Measurements from ENCODE around the gene CABCOCO1.
A peak's percentile ranks its signal among the peaks of the same experiment; 100 is the strongest.

CABCOCO1 gene

DNA sequence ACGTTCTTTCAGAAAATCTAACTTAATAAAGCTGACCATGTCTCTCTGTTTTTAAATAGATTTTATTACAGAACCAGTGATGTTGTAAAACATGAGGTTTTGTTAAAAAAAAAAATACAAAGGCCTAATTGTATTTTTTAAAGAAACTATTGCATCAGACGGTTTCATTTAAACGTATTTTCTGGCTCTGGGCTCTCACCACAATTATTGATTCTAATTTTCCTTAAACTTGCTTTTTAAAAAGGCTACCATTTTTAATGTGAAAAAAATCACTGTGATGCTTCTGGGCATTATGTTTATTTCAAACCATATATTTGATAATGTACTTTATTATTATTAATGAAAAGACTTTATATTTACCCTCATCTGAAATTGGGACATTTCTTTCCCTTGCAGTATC is 94.3 kb downstream of the CABCOCO1 start:
- no peak for DNase-seq (ENCODE audit: low read depth)

DNA sequence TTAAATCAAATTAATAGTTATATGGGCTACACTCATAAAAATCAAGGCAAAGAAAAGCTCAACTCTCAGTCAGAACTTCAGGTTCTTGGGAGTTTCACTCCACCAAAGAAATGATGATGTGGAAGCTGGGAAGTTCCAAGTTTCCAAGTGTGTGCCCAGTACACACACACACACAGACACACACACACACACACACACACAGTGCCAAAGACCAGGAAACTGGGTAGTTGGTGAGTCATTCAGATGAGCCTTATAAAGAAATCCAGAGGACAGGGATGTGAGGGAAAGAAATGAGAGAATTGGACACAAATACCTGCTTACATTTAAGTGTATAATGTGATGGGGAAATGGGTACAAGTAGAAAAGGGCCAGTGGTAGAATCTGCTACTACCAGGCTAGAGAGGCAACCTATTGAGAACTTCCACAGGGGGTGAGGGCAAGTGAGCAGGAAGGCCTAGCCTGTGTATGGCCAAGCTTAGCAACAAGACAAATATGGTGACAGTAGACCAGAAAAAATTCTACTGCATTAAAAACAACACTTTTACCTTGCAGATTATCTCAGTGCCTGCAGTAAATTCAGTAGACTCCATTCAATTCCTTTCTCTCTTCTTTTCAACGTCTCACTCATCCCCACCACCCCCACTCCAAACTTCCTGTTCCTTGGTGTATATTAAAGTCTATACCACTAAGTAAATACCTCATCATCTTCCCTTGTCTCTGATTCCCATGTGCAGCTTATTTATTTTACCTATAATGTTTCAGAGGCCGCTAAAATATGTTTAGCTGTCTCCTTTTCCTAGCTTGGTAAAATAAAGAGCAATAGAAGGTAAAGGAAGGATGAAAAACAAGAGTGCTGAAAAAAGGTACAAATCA is 95.0 kb downstream of the CABCOCO1 start:
- peak; percentile 75 for DNase-seq (ENCODE audit: low read depth)

GRCh38 chr10:61758433-61758832 is 95.7 kb downstream of the CABCOCO1 start:
- peak; percentile 84 for DNase-seq (ENCODE audit: low read depth)

- DNase-seq (ENCODE audit: low read depth), result no peak
Observed at GRCh38 chr10:61759751-61760150, 97.0 kb downstream of the CABCOCO1 start.

DNA sequence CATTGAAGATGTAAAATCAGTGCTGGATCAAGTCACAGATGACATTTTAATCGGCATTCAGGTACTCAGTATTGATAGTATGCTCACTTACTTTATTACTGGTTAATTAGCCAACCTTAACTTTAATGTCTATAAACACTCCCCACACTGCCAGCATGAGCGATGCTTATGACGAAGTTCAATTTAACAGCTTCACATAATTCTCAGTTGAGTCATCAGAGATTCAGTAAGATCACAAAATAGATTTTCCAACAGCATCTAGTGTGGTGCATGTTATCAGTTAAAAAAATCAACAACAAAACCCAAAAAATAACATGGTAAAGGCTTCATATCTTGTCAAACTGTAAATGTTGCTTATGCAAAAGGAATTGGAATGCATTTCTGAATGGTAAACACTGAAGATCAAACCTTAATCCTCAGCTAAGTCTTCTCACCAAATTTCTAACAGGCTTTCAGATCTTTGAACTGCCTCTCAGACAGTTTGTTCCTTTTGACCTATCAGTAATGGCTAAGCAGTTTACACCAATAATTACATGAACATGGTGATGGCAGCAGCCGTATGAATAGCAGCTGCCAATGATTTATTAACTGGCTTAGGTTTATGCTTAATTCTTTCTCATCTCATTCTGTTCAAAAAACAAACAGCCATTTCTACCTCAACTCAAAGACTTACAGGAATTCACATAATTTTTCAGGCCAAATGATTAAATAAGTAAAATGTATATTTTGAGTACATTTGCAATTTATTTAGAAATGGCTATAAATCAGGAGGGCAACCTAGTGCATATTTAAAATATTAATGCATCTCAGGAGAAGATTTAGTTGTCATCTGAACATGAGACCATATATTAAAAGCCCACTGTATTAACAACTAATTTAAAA is 98.5 kb downstream of the CABCOCO1 start:
- peak; percentile 80 for DNase-seq (ENCODE audit: low read depth)

GRCh38 chr10:61761825-61762217 is 99.1 kb downstream of the CABCOCO1 start:
- no peak for DNase-seq (ENCODE audit: low read depth)

GRCh38 chr10:61763778-61764177 is 101.0 kb downstream of the CABCOCO1 start:
- DNase-seq (ENCODE audit: low read depth), result no peak

- DNase-seq (ENCODE audit: low read depth), result no peak
Observed at GRCh38 chr10:61764486-61764885, 101.8 kb downstream of the CABCOCO1 start.

DNA sequence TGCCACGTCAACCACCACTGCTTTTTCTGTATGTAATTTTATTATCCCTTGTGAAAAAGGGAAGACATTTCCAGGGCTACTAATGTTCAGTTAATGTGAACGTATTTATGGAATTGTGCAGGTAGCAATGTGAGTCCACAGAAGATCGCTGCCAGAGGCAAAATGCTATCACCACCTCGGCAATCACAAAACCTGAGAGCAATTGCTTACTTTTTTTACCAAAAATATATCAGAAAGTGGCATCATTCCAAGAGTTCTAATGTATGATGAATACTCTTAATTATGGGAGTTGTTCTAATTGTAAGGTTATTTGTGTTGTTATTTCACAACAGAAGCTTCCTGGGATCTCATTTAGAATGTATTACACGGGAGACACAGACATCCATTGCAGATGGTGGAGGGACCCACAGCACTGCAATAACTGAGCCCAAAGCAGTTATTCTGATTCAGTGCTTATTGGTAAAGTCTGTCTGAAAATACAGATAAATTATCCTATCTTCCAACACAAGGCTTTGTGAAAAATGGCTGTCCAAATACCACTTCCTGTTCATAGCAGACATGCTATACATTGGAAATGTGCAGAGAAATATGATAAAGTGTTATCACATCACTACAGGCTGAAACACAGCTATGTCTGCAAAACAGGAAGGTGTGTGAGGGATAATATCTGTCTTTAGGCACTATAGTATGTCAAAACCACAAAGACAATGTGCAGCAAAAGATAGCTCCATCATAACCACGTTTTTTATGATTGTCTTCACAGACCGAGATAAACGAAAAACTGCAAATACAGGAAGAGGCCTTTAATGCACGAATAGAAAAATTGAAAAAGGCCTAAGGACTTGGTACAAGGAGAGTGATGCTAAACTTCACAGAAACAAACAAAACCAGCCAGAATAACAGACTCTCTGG is 102.7 kb downstream of the CABCOCO1 start:
- no peak for DNase-seq (ENCODE audit: low read depth)

DNA sequence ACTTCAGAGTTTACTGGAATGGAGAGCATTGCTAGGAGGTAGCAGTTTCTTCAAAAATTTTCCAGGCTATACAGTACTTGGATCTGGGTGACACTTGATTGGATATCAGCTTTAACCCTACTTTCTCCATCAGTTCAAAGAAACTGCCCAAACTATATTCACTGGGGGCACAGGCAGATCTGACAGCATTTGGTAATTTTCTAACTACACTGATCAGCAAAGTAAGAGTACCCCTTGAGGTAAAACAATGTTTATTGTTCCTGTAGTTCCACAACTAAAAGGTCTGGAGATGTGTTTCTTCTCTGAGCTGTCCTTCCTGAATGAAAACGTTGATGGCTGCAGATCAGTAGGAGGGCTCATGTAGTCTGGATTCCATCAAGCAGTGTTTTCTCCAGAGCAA is 104.2 kb downstream of the CABCOCO1 start:
- DNase-seq (ENCODE audit: low read depth), result no peak

DNA sequence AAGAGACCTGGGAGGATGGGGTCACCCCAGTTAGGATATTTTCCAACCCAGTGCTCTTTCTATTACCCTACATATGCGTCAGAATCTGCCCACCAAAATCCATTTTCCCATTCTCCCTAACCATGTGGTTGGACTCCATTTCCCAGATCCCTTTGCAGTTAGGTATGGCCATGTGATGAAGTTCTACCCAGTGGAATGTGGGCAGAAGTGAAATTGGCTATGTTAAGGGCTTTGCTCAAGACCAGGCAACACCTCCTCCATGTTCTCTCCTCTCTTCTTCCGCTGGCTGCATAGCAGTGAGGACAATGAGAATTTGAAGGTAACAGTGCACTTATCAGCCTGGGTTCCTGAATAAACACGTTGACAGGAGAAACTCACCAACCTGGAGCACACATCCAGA is 111.3 kb downstream of the CABCOCO1 start:
- no peak for DNase-seq (ENCODE audit: low read depth)

GRCh38 chr10:61775111-61775510 is 112.4 kb downstream of the CABCOCO1 start:
- DNase-seq (ENCODE audit: low read depth), result no peak

DNA sequence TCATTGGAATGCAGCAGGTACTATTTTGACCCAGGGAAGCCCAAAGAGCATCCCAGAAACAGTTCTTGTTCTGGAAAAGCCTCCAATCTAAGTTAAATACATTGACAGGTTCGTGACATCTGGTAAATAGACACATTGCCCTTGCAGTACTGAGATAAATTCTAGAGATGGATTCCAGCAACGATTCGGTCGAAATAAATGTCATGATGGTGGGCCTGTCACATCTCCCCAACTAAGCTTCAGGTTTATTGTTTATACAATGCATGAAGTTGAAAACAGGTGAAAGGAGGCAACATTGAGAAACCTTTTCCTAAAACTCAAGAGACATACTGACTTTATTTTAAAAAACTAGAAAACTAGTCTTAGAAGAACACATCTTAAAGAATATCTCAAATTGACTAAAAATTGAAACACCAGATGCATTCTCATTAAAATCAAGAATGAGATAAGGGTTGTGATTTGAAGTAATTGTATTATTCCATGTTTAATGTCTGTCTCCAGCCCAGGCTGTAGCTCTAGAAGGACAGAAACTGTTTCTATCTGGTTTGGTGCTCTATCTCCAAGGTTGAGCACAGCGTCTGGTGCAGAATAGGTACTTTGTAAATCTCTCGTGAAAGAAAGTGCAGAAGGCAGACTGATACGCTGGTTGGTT is 114.0 kb downstream of the CABCOCO1 start:
- DNase-seq (ENCODE audit: low read depth), result no peak

DNA sequence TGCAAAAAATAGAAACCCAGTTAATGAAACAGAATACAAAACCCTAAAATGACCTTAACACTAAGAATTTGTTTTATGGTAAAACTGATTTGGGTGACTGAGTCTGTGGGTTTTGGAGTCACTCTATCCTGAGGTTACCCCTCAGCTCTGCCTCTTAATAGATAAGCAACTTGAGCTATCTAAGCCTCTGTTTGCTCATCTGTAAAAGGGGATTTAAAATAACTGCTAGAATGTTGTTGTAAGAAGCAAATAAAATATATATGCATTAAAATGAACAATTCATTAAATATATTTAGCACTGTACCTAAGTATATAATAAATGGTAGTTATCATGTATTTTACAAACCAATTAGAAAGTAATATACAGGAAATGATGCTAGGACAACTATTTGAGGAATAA is 115.4 kb downstream of the CABCOCO1 start:
- no peak for DNase-seq (ENCODE audit: low read depth)

- no peak for DNase-seq (ENCODE audit: low read depth)
Observed at GRCh38 chr10:61779276-61779675, 116.5 kb downstream of the CABCOCO1 start.

DNA sequence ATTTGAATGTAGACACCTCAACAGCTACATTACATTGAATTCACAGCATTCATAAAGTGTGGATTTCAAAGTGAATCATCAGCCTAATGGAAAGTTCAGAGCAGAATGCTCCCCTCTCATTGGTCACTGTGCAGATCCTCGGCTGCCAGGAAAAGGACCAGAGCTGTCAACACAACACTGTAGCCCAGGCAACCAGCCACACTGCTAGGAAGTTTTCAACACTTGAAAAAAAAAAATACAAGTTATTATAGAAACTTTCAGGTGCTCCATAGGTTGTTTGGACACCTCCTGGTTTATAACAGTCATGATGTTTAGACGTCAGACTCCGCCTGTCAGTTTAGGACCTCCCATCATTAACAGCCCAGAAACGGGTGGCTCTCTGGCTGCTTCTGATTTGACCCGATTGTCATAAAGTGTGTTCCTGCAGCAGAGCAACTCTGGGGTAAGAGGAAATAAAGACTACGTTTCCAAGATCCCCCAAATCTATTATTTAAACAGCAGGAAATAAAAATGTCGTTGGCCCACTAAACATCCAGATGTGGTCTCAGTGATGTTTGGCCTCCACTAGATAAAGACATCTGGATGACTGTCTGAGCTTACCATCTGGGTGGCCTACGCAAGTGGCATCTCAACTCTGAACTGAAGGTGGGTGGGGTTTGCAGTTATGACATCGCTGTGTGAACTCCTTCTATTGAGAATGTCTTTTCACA is 117.4 kb downstream of the CABCOCO1 start:
- DNase-seq (ENCODE audit: low read depth), result peak; percentile 87

DNA sequence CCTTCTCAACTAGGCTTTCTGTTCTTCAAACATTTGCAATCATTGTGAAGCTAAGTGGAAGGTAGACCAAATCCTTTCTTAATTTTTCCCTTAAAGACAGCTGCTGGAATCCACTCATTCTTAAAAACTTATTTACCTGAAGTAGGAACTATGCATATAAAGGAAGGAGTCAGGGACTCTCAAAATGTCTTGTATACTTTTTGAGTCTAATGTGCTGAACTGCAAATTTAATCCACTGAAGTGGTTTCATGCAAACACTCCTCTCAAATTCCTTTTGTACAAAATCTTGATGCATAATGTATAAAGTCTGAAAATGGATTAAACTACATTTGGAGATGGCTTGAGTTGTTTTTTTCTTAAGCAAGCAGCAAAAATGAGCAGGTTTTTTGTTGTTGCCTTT is 118.0 kb downstream of the CABCOCO1 start:
- no peak for DNase-seq (ENCODE audit: low read depth)

GRCh38 chr10:61781969-61782403 is 119.3 kb downstream of the CABCOCO1 start:
- no peak for DNase-seq (ENCODE audit: low read depth)

GRCh38 chr10:61784354-61785133 is 121.8 kb downstream of the CABCOCO1 start:
- DNase-seq (ENCODE audit: low read depth), result no peak
